HFF-Myc (cell line): ENCODE data around the gene DTX2.
"Not testable (repeated sequence)": the region's sequence is repeated elsewhere in the genome, so short reads cannot be mapped to it uniquely, and the experiment has no call there.

Experiments
- DNase-seq: peaks from one replicate; pipeline ENCODE4 v3.0.0-alpha.2; 2011; ENCODE audit warnings: low read depth; ENCODE audit errors: extremely low read depth
- H3K4me3 ChIP-seq: replicated peaks from 2 replicates; pipeline ENCODE4 v1.5.1; 2011; ENCODE audit warnings: low read depth, mild to moderate bottlenecking, control low read depth, low read length

The DTX2 gene

DNA sequence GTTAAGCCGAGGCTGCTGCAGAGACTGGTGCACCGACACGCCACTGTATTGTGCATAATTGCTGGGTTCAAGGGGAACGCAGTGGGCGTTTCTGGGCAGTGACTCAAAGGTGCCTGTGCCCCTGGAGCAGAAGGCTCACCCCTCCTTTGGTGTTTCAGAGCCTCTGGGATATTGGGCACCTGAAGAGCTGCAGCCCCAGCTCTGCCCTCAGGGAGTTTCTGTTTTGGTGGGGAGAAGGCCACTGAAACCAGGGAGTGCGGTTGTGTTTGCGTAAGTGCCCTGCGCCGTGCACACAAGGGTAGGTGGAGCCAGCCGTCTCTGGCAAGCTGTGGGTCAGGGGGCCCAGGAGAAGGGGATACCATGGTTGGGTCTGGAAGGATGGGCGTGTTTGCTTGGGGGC is 14.8 kb downstream of the DTX2 start:
- not testable (repeated sequence) for DNase-seq, H3K4me3 ChIP-seq

DNA sequence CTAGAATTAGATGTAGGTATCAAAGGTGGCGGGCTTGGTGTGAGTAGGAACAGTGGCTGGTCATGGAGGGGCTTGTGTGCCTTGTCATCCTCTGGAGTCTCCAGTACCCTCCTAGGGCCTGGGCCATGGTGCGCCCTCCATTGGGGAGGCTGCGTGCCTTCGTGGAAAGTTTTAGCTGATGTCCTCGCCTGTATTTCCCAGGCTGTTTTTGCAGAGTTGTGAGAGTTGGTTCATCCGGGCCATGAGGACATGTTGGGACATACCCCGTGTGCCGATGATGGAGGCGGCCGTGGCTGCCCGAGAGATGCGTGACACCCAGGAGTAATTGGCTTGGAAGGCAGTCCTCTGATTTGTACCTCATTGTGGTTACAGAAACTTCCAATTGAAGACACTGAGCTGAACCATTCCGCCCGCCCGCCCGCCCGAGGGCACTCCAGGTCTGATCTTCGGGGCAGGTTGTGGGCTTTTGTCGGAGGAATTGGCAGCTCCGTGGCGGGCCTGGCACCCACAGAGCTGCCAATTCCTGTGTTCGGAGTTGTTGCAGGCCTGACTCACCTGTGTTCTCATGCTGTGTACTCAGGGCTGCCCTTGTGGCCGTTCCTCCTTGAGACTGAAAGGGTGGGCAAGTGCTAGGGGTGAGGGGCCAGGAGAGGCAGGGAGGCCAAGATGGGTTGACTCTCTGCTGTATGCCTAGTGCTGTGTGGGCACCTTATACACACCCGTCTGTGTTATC is 15.4 kb downstream of the DTX2 start:
- DNase-seq, H3K4me3 ChIP-seq: not testable (repeated sequence)

DNA sequence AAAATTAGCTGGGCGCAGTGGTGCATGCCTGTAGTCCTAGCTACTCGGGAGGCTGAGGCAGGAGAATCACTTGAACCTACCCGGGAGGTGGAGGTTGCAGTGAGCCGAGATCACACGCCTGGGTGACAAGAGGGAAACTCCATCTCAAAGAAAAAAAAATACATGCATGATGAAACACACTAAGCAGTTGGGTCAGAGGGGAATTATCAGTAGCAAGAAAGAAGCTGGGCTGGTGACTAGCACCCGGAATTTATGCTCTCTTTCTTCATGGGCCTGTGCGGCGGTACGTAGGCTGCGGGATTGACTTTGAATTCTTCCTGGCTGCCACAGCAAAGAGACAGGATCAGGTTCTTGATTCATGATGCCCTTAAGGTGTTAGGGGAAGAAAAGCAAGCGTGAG is 18.1 kb downstream of the DTX2 start:
- not testable (repeated sequence) for H3K4me3 ChIP-seq, DNase-seq

DNA sequence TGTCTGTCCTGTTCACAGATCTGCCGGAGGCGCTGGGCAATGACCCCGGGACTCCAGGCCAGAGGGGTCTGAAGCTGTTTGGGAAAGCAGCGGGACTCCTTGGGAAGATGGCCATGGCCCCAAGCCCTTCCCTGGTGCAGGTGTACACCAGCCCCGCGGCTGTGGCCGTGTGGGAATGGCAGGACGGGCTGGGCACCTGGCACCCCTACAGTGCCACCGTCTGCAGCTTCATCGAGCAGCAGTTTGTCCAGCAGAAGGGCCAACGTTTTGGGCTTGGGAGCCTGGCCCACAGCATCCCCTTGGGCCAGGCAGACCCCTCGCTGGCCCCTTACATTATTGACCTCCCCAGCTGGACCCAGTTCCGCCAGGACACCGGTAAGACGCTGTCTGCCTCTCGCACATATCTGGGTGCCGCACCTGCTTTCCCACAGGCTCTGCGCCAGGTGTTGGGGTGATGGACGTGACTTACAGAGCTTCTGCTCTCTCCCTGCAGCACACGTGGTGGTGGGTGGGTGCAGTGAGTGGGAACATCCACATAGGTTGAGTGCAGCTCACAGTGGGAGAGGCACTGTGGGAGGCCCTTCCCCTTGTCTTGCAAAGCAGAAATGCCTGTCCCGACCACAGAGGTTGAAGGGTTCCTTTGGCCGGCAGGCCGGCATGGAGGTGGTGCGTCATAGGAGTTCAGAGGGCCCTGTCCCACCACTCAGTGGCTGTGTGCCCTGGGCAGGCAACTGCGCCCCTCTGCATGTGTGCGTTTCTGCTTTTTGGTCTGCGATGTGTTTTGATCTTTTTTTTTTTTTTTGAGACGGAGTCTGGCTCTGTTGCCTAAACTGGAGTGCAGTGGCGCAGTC is 19.1 kb downstream of the DTX2 start:
- not testable (repeated sequence) for H3K4me3 ChIP-seq, DNase-seq

DNA sequence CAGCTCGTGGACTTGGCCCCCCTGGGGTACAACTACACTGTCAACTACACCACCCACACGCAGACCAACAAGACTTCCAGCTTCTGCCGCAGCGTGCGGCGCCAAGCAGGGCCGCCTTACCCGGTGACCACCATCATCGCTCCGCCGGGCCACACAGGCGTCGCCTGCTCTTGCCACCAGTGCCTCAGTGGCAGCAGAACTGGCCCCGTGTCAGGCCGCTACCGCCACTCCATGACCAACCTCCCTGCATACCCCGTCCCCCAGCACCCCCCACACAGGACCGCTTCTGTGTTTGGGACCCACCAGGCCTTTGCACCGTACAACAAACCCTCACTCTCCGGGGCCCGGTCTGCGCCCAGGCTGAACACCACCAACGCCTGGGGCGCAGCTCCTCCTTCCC is 21.2 kb downstream of the DTX2 start:
- H3K4me3 ChIP-seq, DNase-seq: not testable (repeated sequence)

DNA sequence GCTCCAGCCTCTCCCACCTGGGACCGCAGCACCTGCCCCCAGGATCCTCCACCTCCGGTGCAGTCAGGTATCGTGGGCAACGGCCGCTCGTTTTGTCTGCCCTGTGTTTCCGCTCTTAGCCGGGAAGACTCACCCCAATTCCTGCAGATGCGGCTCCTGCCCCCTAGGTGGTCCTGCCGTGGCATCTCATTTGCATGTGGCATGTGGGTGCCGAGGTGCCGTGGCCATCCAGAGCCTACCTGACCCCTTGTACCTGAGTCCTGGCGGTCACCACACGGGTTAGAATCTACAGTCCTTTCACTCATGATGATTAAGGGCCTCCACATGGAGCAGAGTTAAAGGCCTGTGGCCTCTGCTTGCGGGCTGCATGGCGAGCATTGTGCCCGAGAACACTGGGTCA is 21.6 kb downstream of the DTX2 start:
- DNase-seq, H3K4me3 ChIP-seq: not testable (repeated sequence)

DNA sequence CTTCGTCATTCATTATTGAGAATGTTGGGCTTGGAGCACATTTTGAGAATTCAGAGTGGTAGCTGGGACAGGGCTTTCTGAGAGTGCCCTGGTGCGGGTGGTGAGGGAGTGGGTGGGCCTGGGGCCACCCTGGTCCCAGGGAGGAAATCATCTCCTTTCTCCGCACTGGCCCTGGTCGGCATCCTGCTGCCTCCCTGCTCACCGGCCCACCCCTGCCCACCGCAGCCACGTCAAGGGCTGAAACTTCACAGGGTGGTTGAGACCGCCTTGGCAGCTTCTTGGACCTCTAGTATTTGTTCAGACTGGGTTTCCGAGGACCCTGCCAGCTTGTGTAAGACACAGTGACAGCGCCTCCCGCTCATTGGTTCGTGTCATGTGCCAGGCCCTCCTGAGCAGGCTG is 22.9 kb downstream of the DTX2 start:
- not testable (repeated sequence) for H3K4me3 ChIP-seq, DNase-seq

DNA sequence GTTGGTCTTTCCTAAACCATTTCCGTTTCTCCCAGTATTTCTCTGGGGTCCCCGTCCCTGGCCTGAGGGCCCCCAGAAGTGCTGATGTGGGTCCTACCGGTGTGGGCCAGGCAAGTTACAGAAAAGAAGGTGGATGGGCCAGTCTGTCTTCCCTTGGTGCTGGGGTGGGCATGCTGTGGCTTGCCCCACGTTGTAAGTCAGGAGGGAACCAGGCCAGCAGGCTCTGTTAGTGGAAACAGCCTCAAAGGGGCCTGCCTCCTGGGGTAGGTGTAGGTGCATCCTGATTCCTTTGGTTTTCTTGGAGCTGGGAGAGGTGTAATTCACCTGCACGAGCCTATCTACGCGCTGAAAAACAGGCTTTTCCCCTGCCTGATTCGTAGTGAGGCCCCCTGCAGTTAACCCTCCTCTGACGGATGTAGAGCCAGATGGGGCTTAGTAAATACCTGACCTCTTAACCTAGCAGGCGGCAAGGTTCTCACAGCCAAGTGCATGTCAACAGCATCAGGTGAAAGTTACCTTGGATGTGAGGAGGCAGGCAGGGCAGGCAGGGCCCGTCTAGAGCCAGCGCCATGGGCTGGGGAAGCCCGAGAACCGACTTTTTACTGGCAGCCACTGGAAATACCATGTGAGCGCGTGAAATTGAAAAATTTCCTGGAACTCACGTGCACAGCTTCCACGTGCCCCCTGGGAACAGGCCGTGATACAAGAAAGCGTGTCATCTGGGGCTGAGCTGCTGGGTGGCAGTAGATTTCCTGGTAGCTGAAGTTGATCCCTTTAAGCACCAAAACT is 24.5 kb downstream of the DTX2 start:
- not testable (repeated sequence) for H3K4me3 ChIP-seq, DNase-seq

DNA sequence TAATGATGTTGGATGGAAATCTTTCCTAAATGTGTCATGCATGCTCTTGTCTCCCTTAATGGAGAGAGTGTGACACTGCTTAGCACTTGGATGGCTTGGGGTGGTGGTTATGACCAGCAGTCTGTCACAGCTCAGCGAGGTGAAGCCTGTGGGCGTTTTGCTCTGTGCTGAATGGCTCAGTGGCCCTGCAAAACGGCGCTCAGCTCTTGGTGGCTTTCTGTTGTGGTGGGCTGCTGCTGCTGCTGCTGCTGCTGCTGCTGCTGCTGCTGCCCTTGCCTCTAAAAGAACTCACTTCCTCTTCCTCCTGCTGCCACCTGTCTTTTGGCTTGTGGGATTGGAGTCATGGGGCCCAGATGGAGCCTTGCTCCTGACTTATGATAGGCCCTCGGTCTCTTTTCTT is 25.1 kb downstream of the DTX2 start:
- not testable (repeated sequence) for H3K4me3 ChIP-seq, DNase-seq

DNA sequence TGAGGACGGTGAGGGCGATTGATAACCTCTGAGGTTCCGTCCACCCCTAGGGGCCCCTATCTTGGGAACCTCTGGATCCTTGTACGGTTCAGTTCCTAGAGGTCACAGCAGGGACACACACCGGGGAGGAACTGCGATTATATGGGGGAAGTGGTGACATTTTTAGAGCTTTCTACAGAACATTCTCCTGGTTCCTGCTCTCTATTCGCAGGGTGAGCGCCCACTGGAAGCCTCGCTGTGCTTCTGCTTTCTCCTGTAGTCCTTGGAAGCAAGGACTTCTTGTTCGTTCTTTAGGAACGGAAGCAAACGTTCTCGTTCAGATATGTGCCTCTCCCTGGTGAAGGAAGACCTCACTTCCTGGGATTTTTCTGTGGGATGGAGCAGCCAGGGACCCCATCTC is 26.5 kb downstream of the DTX2 start:
- not testable (repeated sequence) for DNase-seq, H3K4me3 ChIP-seq

DNA sequence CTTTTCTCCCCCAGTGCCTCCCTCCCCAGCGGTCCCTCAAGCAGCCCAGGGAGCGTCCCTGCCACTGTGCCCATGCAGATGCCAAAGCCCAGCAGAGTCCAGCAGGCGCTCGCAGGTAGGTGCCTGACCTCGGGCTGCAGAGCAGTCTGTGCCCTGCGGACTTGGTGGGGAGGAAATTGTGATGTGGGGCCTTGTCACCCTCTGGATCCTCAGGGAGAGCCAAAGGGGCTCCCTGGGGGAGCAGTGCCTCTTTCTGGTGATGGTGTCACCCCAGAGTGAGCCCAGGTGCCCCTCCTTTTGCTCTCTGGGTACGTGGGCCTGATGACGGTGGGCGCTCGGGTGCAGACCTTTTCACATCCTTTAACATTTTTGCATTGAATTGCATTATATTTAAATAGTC is 30.6 kb downstream of the DTX2 start:
- DNase-seq, H3K4me3 ChIP-seq: not testable (repeated sequence)

DNA sequence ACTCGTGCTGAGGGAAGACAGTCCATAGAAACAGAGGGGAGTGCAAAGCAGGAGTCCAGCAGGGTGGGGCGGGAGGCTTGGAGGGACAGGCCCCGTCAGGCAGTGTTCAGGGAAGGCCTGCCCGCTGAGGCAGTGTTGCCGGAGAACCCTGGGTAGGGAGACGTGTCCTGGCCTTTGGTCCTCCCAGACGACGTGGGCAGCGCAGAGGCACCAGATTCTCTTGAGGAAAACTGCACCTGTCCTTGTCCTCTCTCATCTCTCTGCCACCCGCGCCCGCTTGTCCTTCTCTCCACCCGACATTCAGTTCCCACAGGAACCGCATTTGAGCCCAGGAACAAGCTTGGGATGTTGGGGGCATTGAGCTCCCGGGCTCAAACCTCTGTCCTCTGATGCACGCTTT is 34.2 kb downstream of the DTX2 start:
- not testable (repeated sequence) for H3K4me3 ChIP-seq, DNase-seq

DNA sequence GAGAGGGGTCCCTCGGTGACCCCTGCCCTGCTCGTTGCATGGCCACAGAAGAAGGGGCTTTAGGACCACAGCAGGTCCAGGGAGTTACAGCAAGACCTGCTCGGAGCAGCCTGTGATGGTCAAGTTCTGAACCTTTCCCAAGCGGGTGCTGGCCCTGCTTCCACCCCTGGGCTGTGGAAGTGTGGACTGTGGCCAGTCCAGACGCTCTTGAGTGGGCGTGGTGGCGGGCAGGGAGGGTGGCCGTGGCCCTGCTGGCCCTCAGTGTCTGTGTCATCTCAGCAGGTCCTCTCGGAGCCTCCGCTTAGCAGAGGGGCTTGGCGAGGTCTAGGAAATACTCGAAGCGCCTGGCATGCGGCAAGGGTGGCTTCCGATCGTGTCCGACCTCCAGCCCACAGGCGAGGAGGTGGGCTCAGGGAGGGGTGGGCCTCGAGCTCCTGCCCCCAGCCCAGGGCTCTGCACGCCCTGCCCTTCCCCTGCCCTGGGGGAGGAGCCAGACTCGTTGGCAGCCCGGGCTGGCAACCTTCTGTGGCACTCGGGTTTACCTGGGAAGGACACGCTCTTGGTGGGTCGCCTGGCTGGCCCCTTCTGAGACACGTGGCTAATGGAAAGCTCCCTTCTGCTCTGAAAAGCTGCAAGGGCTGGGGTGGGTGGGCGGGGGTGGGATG is 36.5 kb downstream of the DTX2 start:
- not testable (repeated sequence) for DNase-seq

DNA sequence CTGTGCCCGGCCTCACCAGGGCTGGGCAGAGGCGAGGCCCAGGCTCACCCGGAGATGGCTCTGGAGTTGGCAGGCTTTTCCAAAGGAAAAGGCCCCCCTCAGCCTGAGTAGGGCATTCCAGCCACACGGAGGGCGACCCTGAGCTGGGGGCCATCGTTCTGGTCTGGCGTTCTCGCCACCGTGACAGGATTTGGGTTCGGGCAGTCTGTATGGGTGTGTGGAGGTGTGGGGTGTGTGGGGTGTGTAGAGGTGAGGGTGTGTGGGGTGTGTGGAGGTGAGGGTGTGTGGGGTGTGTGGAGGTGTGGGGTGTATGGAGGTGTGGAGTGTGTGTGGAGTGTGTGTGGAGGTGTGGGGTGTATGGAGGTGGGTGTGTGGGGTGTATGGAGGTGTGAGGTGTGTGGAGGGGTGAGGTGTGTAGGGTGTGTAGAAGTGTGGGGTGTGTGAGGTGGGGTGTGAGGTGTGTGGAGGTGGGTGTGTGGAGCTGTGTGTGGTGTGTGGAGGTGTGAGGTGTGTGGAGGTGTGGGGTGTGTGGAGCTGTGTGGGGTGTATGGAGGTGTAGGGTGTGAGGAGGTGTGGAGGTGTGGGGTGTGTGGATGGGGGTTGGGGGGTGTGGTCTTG is 37.2 kb downstream of the DTX2 start:
- H3K4me3 ChIP-seq, DNase-seq: not testable (repeated sequence)

More for the DNA sequence above, 36.5 kb downstream of the DTX2 start:
- not testable (repeated sequence) for H3K4me3 ChIP-seq

DNA sequence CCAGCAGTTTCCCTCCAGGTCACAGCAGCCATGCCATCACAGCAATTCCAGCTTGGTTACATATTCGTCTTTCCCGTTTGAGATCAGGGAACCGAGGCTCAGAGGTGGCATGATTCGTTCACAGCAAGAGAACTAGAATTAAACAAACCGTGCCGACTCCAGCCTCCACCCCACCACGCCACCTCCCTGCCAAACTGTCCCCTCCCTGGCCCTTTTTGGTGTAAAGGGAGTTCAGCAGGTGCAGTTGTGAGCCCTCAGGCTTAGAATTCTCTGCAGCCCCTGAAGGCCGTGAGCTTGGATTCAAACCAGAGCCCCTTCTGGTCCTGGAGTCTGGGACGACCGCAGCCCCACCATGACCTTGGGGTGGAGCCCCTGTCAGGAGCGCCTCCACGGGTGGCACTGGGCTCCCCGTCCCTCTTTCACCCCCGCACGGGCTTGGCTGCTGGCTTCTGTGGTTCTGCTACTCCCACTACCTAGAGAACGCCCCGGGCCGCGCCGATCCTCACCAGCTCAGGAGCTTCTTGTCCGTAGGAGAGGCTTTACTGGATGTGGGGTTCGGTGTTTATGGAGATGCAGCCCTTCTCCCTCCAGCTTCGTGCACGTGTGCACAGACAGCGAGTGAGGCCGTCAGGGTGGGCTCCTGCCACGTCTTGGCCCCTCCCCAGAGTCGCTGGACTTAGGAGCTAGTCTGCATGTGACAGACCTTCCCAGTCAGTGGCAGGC is 37.9 kb downstream of the DTX2 start:
- H3K4me3 ChIP-seq, DNase-seq: not testable (repeated sequence)

DNA sequence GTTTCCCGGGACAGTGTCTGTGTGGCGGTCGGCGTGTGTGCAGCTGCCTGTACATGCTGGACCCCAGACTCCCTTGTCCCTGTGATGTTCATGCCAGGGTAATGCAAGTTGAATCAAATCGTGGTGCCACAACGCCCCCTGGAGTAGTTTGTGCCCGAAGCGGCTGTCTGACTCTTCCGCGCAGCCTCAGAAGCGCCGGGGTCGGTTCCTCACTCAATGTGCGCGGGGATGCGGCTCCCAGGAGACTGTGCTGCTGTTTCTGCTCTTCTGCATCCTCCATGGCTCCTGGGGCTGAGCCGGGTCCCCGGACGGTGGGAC is 38.4 kb downstream of the DTX2 start:
- DNase-seq, H3K4me3 ChIP-seq: not testable (repeated sequence)

DNA sequence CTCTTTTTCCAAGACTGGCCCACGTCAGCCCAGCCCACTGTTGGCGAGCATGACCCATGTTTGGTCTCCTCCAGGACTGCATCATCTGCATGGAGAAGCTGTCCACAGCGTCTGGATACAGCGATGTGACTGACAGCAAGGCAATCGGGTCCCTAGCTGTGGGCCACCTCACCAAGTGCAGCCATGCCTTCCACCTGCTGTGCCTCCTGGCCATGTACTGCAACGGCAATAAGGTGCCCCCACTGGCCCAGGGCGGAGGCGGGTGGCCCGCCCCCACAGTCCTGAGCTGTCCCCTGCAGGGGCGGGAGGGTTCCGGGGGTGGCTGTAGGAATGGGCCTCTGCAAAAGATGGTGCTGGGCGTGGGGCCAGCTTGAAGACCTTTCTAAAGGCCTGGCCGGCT is 40.7 kb downstream of the DTX2 start:
- H3K4me3 ChIP-seq, DNase-seq: not testable (repeated sequence)
